CD14-positive monocyte (primary cell): Measurements from ENCODE around the gene MUS81. TPM values are rescaled to one million over a fixed set of nuclear protein-coding genes. Genes with fewer than 3 reads are reported as not detected.

Experiments
- DNase-seq, 3 donors: peaks; one replicate each; pipeline ENCODE4 v3.0.0-alpha.2; 2011 to 2022
- H2AFZ ChIP-seq: 2 replicates; pipeline ENCODE4 v1.6.0; 2012; ENCODE audit warnings: mild to moderate bottlenecking, low read depth, low read length, inconsistent platforms; ENCODE audit not compliant: insufficient read depth, poor library complexity, severe bottlenecking
- H3K27ac ChIP-seq, 2 donors: 1 replicate in 1 of 2; 2 replicates in 1 of 2; pipeline ENCODE4 v1.5.1; 2012 to 2013; ENCODE audit warnings: low read length in 2 of 2, control low read depth in 1 of 2, inconsistent platforms in 1 of 2, low read depth in 1 of 2, mild to moderate bottlenecking in 1 of 2
- H3K27me3 ChIP-seq, 2 donors: one replicate each; pipeline versions ENCODE4 v1.6.0 to v1.6.1; 2011 to 2013; ENCODE audit warnings: low read length in 2 of 2; ENCODE audit not compliant: control insufficient read depth in 2 of 2, insufficient read depth in 2 of 2
- H3K36me3 ChIP-seq, 2 donors: replicated peaks in 1 of 2; 1 replicate in 1 of 2; 2 replicates in 1 of 2; pipeline versions ENCODE4 v1.5.1 to v1.6.1; 2012 to 2013; ENCODE audit warnings: low read length in 2 of 2, control low read depth in 1 of 2, inconsistent platforms in 1 of 2, mild to moderate bottlenecking in 1 of 2; ENCODE audit not compliant: insufficient read depth in 2 of 2, control insufficient read depth in 1 of 2
- H3K4me1 ChIP-seq, 2 donors: 1 replicate in 1 of 2; 2 replicates in 1 of 2; pipeline versions ENCODE4 v1.5.1 to v1.6.1; 2012 to 2013; ENCODE audit warnings: low read length in 2 of 2, control low read depth in 1 of 2, inconsistent platforms in 1 of 2, mild to moderate bottlenecking in 1 of 2, moderate library complexity in 1 of 2; ENCODE audit not compliant: insufficient read depth in 2 of 2, control insufficient read depth in 1 of 2
- H3K4me2 ChIP-seq: replicated peaks from 2 replicates; pipeline ENCODE3; 2012; ENCODE audit warnings: low read length, moderate library complexity, mild to moderate bottlenecking; ENCODE audit not compliant: poor library complexity, severe bottlenecking; ENCODE audit errors: extremely low read depth
- H3K4me3 ChIP-seq, 3 experiments: fragments of 200-600 bp in 1 of 3; sonication (generic) in 1 of 3; replicated peaks in 1 of 3; 1 replicate in 2 of 3; 2 replicates in 1 of 3; pipeline ENCODE4 v1.5.1; 2011 to 2013; ENCODE audit warnings: low read length in 3 of 3, mild to moderate bottlenecking in 3 of 3, control low read depth in 2 of 3, low read depth in 2 of 3, inconsistent platforms in 1 of 3, moderate library complexity in 1 of 3
- H3K79me2 ChIP-seq: 2 replicates; pipeline ENCODE4 v1.6.0; 2012; ENCODE audit warnings: mild to moderate bottlenecking, control low read depth, inconsistent platforms, low read length, moderate library complexity; ENCODE audit not compliant: insufficient read depth
- H3K9ac ChIP-seq: 2 replicates; pipeline ENCODE4 v1.6.0; 2017; ENCODE audit warnings: low read length, mild to moderate bottlenecking; ENCODE audit not compliant: insufficient read depth, poor library complexity, severe bottlenecking
- H3K9me3 ChIP-seq, 2 donors: replicated peaks in 1 of 2; 1 replicate in 1 of 2; 2 replicates in 1 of 2; pipeline versions ENCODE4 v1.5.1 to v1.6.1; 2012 to 2013; ENCODE audit warnings: low read length in 2 of 2, control low read depth in 1 of 2; ENCODE audit not compliant: control insufficient read depth in 1 of 2, insufficient read depth in 1 of 2
- H4K20me1 ChIP-seq: 2 replicates; pipeline ENCODE4 v1.6.0; 2012; ENCODE audit warnings: mild to moderate bottlenecking, low read length, control low read depth, moderate library complexity; ENCODE audit not compliant: insufficient read depth
- H3K27ac Mint-ChIP-seq, 7 donors: one replicate each; pipeline ENCODE4 v1.8.0; 2020; ENCODE audit warnings: mild to moderate bottlenecking in 7 of 7, mixed read lengths in 7 of 7, moderate library complexity in 6 of 7, inconsistent platforms in 2 of 7
- H3K27me3 Mint-ChIP-seq, 3 donors: one replicate each; pipeline ENCODE4 v1.8.0; 2021 to 2022; ENCODE audit warnings: low read depth in 3 of 3, mild to moderate bottlenecking in 3 of 3, mixed read lengths in 3 of 3, moderate library complexity in 3 of 3, inconsistent platforms in 1 of 3
- H3K36me3 Mint-ChIP-seq, 2 donors: one replicate each; pipeline ENCODE4 v1.8.0; 2020; ENCODE audit warnings: mixed read lengths in 2 of 2, inconsistent platforms in 1 of 2, mild to moderate bottlenecking in 1 of 2
- H3K4me1 Mint-ChIP-seq: one replicate; pipeline ENCODE4 v1.8.0; 2020; ENCODE audit warnings: mild to moderate bottlenecking, mixed read lengths
- H3K4me3 Mint-ChIP-seq, 2 donors: one replicate each; pipeline ENCODE4 v1.8.0; 2020; ENCODE audit warnings: mild to moderate bottlenecking in 2 of 2, mixed read lengths in 2 of 2, moderate library complexity in 1 of 2
- H3K9me3 Mint-ChIP-seq, 7 donors: one replicate each; pipeline ENCODE4 v1.8.0; 2020 to 2022; ENCODE audit warnings: mixed read lengths in 7 of 7, mild to moderate bottlenecking in 6 of 7, moderate library complexity in 6 of 7, inconsistent platforms in 2 of 7
- CTCF ChIP-seq: fragments of 200-600 bp; IDR thresholded peaks from one replicate; pipeline ENCODE4 v1.8.0; 2022; ENCODE audit warnings: antibody characterized with exemption, mild to moderate bottlenecking
- WGBS: methylation state at CpG from one replicate; pipeline ENCODE4 v1.1.5; 2013; ENCODE audit warnings: missing lambda C conversion rate; ENCODE audit not compliant: insufficient coverage; 5-methylcytosine and 5-hydroxymethylcytosine counted together
- intact Hi-C, 2 donors: fragments of 100-400 bp; cut with micrococcal nuclease; formaldehyde crosslinking; loops; one replicate each; pipeline versions ENCODE4 v1.15.0 to v1.15.1; 2023
- polyA plus RNA-seq, 3 donors: library from polyadenylated mRNA; depleted of rRNA in 1 of 3; unstranded in 2 of 3; stranded (reverse) in 1 of 3; fragments of 300-500 nt in 2 of 3; fragments of >200 nt in 1 of 3; fragmentation: Illumina TruSeq in 2 of 3; gene quantifications; 1 replicate in 2 of 3; 2 replicates in 1 of 3; pipeline ENCODE4 v1.2.3, GENCODE V29; 2012 to 2021

MUS81 gene
- polyA plus RNA-seq, 3 donors, result 15.0 to 87.5 (median 16.4) TPM

GRCh38 chr11:65907878-65908277 lies 47.6 kb downstream of the MUS81 start:
- intact Hi-C loops, result no loop called here
- H2AFZ ChIP-seq, result no peak overlapping the region
- no peaks in the 10 kb centered on the region for H3K36me3 ChIP-seq
- no peak for DNase-seq
- H3K9me3 ChIP-seq, result no peaks in the 10 kb centered on the region
- H3K79me2 ChIP-seq, result no peaks in the 10 kb centered on the region
- peaks cover 7 to 9% of the 10 kb centered on the region in 2 donors for H3K4me1 ChIP-seq
- H3K4me2 ChIP-seq, result no peak overlapping the region
- peaks cover 7% of the 10 kb centered on the region for H3K4me1 Mint-ChIP-seq
- 89% methylated on average over 5 of the region's 6 CpGs for WGBS
- no peaks in the 10 kb centered on the region for H3K9me3 Mint-ChIP-seq
- H3K36me3 Mint-ChIP-seq, result no peaks in the 10 kb centered on the region
- H3K27ac ChIP-seq, result no peak overlapping the region
- H3K4me3 Mint-ChIP-seq, result no peak overlapping the region
- TF ChIP-seq CTCF, result no peak
- H4K20me1 ChIP-seq, result no peaks in the 10 kb centered on the region
- no peak overlapping the region for H3K27ac Mint-ChIP-seq
- H3K4me3 ChIP-seq, result no peak overlapping the region
- H3K27me3 Mint-ChIP-seq, result peaks cover 0 to 13% (median 5%) of the 10 kb centered on the region in 3 donors
- H3K27me3 ChIP-seq, result no peaks in the 10 kb centered on the region
- no peak overlapping the region for H3K9ac ChIP-seq

GRCh38 chr11:65911682-65912568 lies 51.7 kb downstream of the MUS81 start:
- H3K4me3 Mint-ChIP-seq, result no peak overlapping the region
- WGBS, result 5% methylated on average over 11 of the region's 14 CpGs

More at GRCh38 chr11:65911682-65912568, 51.7 kb downstream of the MUS81 start:
- H3K4me1 ChIP-seq, result peaks cover 35 to 39% of the 10 kb centered on the region in 2 donors
- H3K4me1 Mint-ChIP-seq, result peaks cover 36% of the 10 kb centered on the region
- H3K9me3 Mint-ChIP-seq, result no peaks in the 10 kb centered on the region
- H3K36me3 Mint-ChIP-seq, result peaks cover 2 to 4% of the 10 kb centered on the region in 2 donors
- H3K9me3 ChIP-seq, result no peaks in the 10 kb centered on the region
- H3K79me2 ChIP-seq, result peaks cover 3% of the 10 kb centered on the region
- peaks cover 0 to 8% (median 4%) of the 10 kb centered on the region in 3 donors for H3K27me3 Mint-ChIP-seq
- DNase-seq, result no peak
- no peak overlapping the region for H3K4me3 ChIP-seq
- H3K27ac ChIP-seq, result no peak overlapping the region
- no peak overlapping the region for H3K9ac ChIP-seq
- H4K20me1 ChIP-seq, result peaks cover 10% of the 10 kb centered on the region
- no peaks in the 10 kb centered on the region for H3K36me3 ChIP-seq
- H3K27me3 ChIP-seq, result no peaks in the 10 kb centered on the region
- H3K27ac Mint-ChIP-seq, result peak overlapping the region in 2 of 7 donors; percentile 30 to 31
- H3K4me2 ChIP-seq, result no peak overlapping the region
- no peak for TF ChIP-seq CTCF
- intact Hi-C loops, result no loop called here
- no peak overlapping the region for H2AFZ ChIP-seq
